HepG2 (cell line): Measurements from ENCODE around the gene ZNF813. TPM values are rescaled to one million over a fixed set of nuclear protein-coding genes. Genes with fewer than 3 reads are reported as not detected.
A peak's percentile ranks its signal among the peaks of the same experiment; 100 is the strongest.

Source experiments
- ARHGAP35 ChIP-seq: sonication (generic); formaldehyde crosslinking; IDR thresholded peaks from 2 replicates; pipeline ENCODE4 v1.9.0; 2022; ENCODE audit warnings: mild to moderate bottlenecking, inconsistent platforms, moderate library complexity, missing genetic modification reagents, borderline replicate concordance
- CEBPG ChIP-seq: IDR thresholded peaks from 2 replicates; pipeline ENCODE4 v1.6.1; 2016
- FOXA3 ChIP-seq: IDR thresholded peaks from 2 replicates; pipeline ENCODE4 v1.6.1; 2016; ENCODE audit warnings: missing genetic modification reagents, missing compliant biosample characterization
- FOXK1 ChIP-seq: sonication (generic); formaldehyde crosslinking; IDR thresholded peaks from 2 replicates; pipeline ENCODE4 v1.4.0; 2020; ENCODE audit warnings: low read depth, missing genetic modification reagents, borderline replicate concordance
- HNRNPLL ChIP-seq: fragments of 200-400 bp; formaldehyde crosslinking; IDR thresholded peaks from 2 replicates; pipeline ENCODE4 v1.6.1; 2017; ENCODE audit warnings: mild to moderate bottlenecking, low read depth, low read length; ENCODE audit not compliant: poor library complexity, severe bottlenecking
- MTF2 ChIP-seq: sonication (generic); formaldehyde crosslinking; IDR thresholded peaks from 2 replicates; pipeline ENCODE4 v1.5.0; 2020; ENCODE audit warnings: missing genetic modification reagents, borderline replicate concordance
- NCOA5 ChIP-seq: sonication (generic); formaldehyde crosslinking; IDR thresholded peaks from 2 replicates; pipeline ENCODE4 v1.4.0; 2020; ENCODE audit warnings: missing genetic modification reagents
- RXRB ChIP-seq: IDR thresholded peaks from 2 replicates; pipeline ENCODE4 v1.6.1; 2016; ENCODE audit warnings: borderline replicate concordance, missing genetic modification reagents, missing compliant biosample characterization
- SMAD3 ChIP-seq: sonication (generic); formaldehyde crosslinking; IDR thresholded peaks from 2 replicates; pipeline ENCODE4 v1.4.0; 2020; ENCODE audit warnings: missing genetic modification reagents
- SRSF1 ChIP-seq: fragments of 200-400 bp; formaldehyde crosslinking; optimal IDR thresholded peaks from 2 replicates; pipeline ENCODE3; 2017; ENCODE audit warnings: mild to moderate bottlenecking, low read depth, low read length, moderate library complexity
- SRSF9 ChIP-seq: fragments of 200-400 bp; formaldehyde crosslinking; IDR thresholded peaks from 2 replicates; pipeline ENCODE4 v1.6.1; 2018; ENCODE audit warnings: borderline replicate concordance, mild to moderate bottlenecking, low read depth, low read length; ENCODE audit not compliant: insufficient read depth, poor library complexity, severe bottlenecking
- ZNF160 ChIP-seq: sonication (generic); formaldehyde crosslinking; IDR thresholded peaks from 2 replicates; pipeline ENCODE4 v1.8.0; 2022; ENCODE audit warnings: mild to moderate bottlenecking, inconsistent platforms, missing genetic modification reagents
- ZNF383 ChIP-seq: sonication (generic); formaldehyde crosslinking; IDR thresholded peaks from 2 replicates; pipeline ENCODE4 v1.4.0; 2020; ENCODE audit warnings: missing genetic modification reagents, mild to moderate bottlenecking, borderline replicate concordance
- ZNF484 ChIP-seq: sonication (generic); formaldehyde crosslinking; IDR thresholded peaks from 2 replicates; pipeline ENCODE4 v1.5.1; 2020; ENCODE audit warnings: mild to moderate bottlenecking, low read depth, missing genetic modification reagents, borderline replicate concordance
- ZNF615 ChIP-seq: sonication (generic); formaldehyde crosslinking; IDR thresholded peaks from 2 replicates; pipeline ENCODE4 v1.5.0; 2020; ENCODE audit warnings: mild to moderate bottlenecking, missing genetic modification reagents, borderline replicate concordance
- ZNF766 ChIP-seq: sonication (generic); formaldehyde crosslinking; IDR thresholded peaks from 2 replicates; pipeline ENCODE4 v1.5.0; 2020; ENCODE audit warnings: missing genetic modification reagents, borderline replicate concordance
- ZSCAN21 ChIP-seq: sonication (generic); formaldehyde crosslinking; IDR thresholded peaks from 2 replicates; pipeline ENCODE4 v1.8.0; 2022; ENCODE audit warnings: mild to moderate bottlenecking, missing genetic modification reagents, moderate library complexity, borderline replicate concordance
- polyA plus RNA-seq, 8 experiments: library from polyadenylated mRNA; depleted of rRNA in 3 of 8; stranded (reverse) in 7 of 8; unstranded in 1 of 8; fragments of >200 nt; fragmentation: Illumina TruSeq in 4 of 8; extraction: Trizol in 4 of 8; gene quantifications; 2 replicates each; pipeline versions ENCODE4 v1.2.1 to v1.2.3, GENCODE V29; 2011 to 2016; ENCODE audit warnings: low read depth in 4 of 8, missing spikeins in 1 of 8, mixed read lengths in 1 of 8; ENCODE audit not compliant: insufficient read depth in 1 of 8
- total RNA-seq, 5 experiments: library from RNA; depleted of rRNA; stranded (reverse); fragments of >200 nt; fragmentation: Illumina TruSeq; extraction: Trizol; gene quantifications; 2 replicates each; pipeline ENCODE4 v1.2.3, GENCODE V29; 2016; ENCODE audit warnings: low read depth in 1 of 5
- TF ChIP-seq, protein P1 (sequence below): IDR thresholded peaks from 2 replicates; pipeline ENCODE4 v1.6.1; 2018; ENCODE audit warnings: missing genetic modification reagents
- TF ChIP-seq, protein P2 (sequence below): IDR thresholded peaks from 2 replicates; pipeline ENCODE4 v1.6.1; 2018; ENCODE audit warnings: missing genetic modification reagents, mild to moderate bottlenecking, missing compliant biosample characterization
- TF ChIP-seq, protein P3 (sequence below): sonication (generic); formaldehyde crosslinking; IDR thresholded peaks from 2 replicates; pipeline ENCODE4 v1.5.0; 2020; ENCODE audit warnings: mild to moderate bottlenecking, low read depth, missing genetic modification reagents, borderline replicate concordance
- TF ChIP-seq, protein P4 (sequence below): IDR thresholded peaks from 2 replicates; pipeline ENCODE4 v1.6.1; 2016; ENCODE audit warnings: missing compliant biosample characterization, missing genetic modification reagents, borderline replicate concordance
- TF ChIP-seq, protein P5 (sequence below): sonication (generic); formaldehyde crosslinking; IDR thresholded peaks from 2 replicates; pipeline ENCODE4 v1.5.0; 2020; ENCODE audit warnings: missing genetic modification reagents

The ZNF813 gene
- total and polyA plus RNA-seq, 2 of the 13 experiments (the other 11 are each of a cell fraction or from before 2014, with no cell fraction given), result 2.1 to 8.9 TPM

DNA sequence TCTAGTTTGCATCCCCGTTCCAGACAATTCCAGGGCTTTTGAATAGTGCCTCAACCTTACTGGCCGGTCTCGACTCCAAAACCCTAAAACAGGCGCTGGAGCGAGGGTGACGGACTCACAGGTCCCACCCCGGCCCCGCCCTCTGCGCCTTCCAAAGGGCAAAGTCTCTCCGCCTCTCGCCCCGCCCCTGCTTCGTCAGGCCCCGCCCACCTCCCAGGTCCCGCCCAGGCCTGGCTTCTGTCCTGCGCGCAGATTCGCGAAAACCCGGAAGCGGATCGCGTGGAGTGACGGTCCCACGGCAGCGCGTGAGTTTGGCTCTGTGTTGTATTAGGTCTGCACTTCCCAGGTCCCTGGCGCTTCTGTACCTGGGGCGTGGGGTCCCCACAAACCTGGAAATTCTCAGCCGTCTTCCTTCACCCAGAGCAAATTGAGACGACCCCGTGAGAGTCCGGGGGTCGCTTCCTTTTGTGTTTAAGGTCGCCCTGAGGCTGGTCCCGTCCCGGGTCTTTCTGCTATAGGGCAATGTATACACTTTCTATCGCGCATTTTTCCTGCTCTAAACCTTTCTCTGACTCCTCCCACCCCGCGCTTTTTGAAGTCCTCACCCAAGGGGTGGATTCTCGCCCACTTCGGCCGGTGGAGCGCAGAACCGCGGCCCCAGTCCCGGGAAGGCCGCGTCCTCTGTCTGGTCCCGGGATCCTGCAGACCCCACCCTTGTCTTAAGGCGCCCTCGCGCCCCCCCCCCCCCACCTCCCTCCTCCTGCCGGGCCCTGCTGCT lies at the start of gene ZNF813 (continued):
- TF ChIP-seq, protein P1, sequence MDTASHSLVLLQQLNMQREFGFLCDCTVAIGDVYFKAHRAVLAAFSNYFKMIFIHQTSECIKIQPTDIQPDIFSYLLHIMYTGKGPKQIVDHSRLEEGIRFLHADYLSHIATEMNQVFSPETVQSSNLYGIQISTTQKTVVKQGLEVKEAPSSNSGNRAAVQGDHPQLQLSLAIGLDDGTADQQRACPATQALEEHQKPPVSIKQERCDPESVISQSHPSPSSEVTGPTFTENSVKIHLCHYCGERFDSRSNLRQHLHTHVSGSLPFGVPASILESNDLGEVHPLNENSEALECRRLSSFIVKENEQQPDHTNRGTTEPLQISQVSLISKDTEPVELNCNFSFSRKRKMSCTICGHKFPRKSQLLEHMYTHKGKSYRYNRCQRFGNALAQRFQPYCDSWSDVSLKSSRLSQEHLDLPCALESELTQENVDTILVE (CRISPR knock-in tag), result peak; percentile 23; the same call in 1 of the 2 replicates
- no peak for TF ChIP-seq ZNF484 (CRISPR knock-in tag)
- TF ChIP-seq ZNF383 (CRISPR knock-in tag), result no peak
- no peak for TF ChIP-seq NCOA5 (CRISPR knock-in tag)
- TF ChIP-seq, protein P2, sequence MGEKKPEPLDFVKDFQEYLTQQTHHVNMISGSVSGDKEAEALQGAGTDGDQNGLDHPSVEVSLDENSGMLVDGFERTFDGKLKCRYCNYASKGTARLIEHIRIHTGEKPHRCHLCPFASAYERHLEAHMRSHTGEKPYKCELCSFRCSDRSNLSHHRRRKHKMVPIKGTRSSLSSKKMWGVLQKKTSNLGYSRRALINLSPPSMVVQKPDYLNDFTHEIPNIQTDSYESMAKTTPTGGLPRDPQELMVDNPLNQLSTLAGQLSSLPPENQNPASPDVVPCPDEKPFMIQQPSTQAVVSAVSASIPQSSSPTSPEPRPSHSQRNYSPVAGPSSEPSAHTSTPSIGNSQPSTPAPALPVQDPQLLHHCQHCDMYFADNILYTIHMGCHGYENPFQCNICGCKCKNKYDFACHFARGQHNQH, result peak; percentile 48; the same call in 1 of the 2 replicates
- TF ChIP-seq FOXK1 (CRISPR knock-in tag), result 0 out of 2 replicates have a peak, but pooled peaks have one; percentile 31
- TF ChIP-seq SMAD3 (CRISPR knock-in tag), result peak; percentile 7; the same call in 1 of the 2 replicates
- no peak for TF ChIP-seq FOXA3 (CRISPR knock-in tag)
- 0 out of 2 replicates have a peak, but pooled peaks have one; percentile 51 for TF ChIP-seq ZNF766 (CRISPR knock-in tag)
- TF ChIP-seq ARHGAP35 (CRISPR knock-in tag), result no peak
- peak; percentile 59 for TF ChIP-seq HNRNPLL
- peak; percentile 69 for TF ChIP-seq SRSF1
- no peak for TF ChIP-seq SRSF9
- TF ChIP-seq ZNF160, result peak; percentile 68; the same call in 1 of the 2 replicates
- no peak; the same call in 1 of the 2 replicates for TF ChIP-seq ZNF615
- no peak for TF ChIP-seq CEBPG (CRISPR knock-in tag)
- TF ChIP-seq, protein P3, sequence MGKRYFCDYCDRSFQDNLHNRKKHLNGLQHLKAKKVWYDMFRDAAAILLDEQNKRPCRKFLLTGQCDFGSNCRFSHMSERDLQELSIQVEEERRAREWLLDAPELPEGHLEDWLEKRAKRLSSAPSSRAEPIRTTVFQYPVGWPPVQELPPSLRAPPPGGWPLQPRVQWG (CRISPR knock-in tag), result no peak
- no peak for TF ChIP-seq MTF2 (CRISPR knock-in tag)
- TF ChIP-seq, protein P4, sequence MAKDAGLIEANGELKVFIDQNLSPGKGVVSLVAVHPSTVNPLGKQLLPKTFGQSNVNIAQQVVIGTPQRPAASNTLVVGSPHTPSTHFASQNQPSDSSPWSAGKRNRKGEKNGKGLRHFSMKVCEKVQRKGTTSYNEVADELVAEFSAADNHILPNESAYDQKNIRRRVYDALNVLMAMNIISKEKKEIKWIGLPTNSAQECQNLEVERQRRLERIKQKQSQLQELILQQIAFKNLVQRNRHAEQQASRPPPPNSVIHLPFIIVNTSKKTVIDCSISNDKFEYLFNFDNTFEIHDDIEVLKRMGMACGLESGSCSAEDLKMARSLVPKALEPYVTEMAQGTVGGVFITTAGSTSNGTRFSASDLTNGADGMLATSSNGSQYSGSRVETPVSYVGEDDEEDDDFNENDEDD, result 0 out of 2 replicates have a peak, but pooled peaks have one; percentile 57
- TF ChIP-seq RXRB (CRISPR knock-in tag), result no peak
- TF ChIP-seq, protein P5, sequence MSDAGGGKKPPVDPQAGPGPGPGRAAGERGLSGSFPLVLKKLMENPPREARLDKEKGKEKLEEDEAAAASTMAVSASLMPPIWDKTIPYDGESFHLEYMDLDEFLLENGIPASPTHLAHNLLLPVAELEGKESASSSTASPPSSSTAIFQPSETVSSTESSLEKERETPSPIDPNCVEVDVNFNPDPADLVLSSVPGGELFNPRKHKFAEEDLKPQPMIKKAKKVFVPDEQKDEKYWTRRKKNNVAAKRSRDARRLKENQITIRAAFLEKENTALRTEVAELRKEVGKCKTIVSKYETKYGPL (CRISPR knock-in tag), result no peak
- 0 out of 2 replicates have a peak, but pooled peaks have one; percentile 32 for TF ChIP-seq ZSCAN21
